K562 (cell line): ENCODE results near the gene PTCRA. TPM values are rescaled to one million over a fixed set of nuclear protein-coding genes. Genes with fewer than 3 reads are reported as not detected.
A peak's percentile ranks its signal among the peaks of the same experiment; 100 is the strongest.

ENCODE experiments used
- ATAC-seq: fragments of 200-7000 bp; cut with Tn5 transposase; 3 replicates; pipeline ENCODE4 v1.9.1; 2020; ENCODE audit warnings: moderate library complexity
- BruUV-seq: library from RNA; stranded (reverse); fragments of 400-500 nt; replicated peaks from 2 replicates; lab custom pipeline; 2021; lab: Mats Ljungman, UMichigan
- CTCF ChIA-PET: fragments of 300-600 bp; formaldehyde crosslinking; extraction: SDS; loops from one replicate; lab custom pipeline; 2021; ENCODE audit warnings: low intra/inter-chr PET ratio; lab: Yijun Ruan, JAX
- POLR2A ChIA-PET: fragments of 300-600, 350-650 bp; sonication (Branson Sonifier 250); formaldehyde crosslinking; extraction: SDS; loops from one replicate; lab custom pipeline; 2021; ENCODE audit warnings: antibody characterized with exemption, inconsistent platforms; lab: Yijun Ruan, JAX
- DNase-seq, 4 experiments: peaks; one replicate each; pipeline versions ENCODE4 v3.0.0 to v3.0.0-alpha.2; 2011 to 2018; ENCODE audit warnings: low spot score in 3 of 4, mixed read lengths in 3 of 4; ENCODE audit errors: extremely low read depth in 1 of 4
- FAIRE-seq: peaks from 2 replicates; lab custom pipeline; 2011; peaks lifted over from hg19 to GRCh38; lab: Jason Lieb, UNC
- H2AFZ ChIP-seq: 2 replicates; pipeline ENCODE4 v1.6.0; 2011; ENCODE audit warnings: low read depth, low read length, control low read depth, inconsistent platforms
- H3K27ac ChIP-seq: fragments of 200-600 bp; 3 replicates; pipeline ENCODE4 v1.8.0; 2011; ENCODE audit warnings: low read depth, mild to moderate bottlenecking, control low read depth, inconsistent platforms, low read length, moderate library complexity, mixed read lengths; ENCODE audit errors: extremely low read depth
- H3K27me3 ChIP-seq, 2 experiments: fragments of 300-600 bp in 1 of 2; 2 replicates in 1 of 2; 3 replicates in 1 of 2; pipeline versions ENCODE4 v1.6.0 to v1.8.0; 2011; ENCODE audit warnings: inconsistent platforms in 2 of 2, low read length in 2 of 2, mild to moderate bottlenecking in 1 of 2, mixed read lengths in 1 of 2, moderate library complexity in 1 of 2; ENCODE audit not compliant: control insufficient read depth in 2 of 2, insufficient read depth in 2 of 2
- H3K36me3 ChIP-seq: fragments of 300-600 bp; 3 replicates; pipeline ENCODE4 v1.8.0; 2011; ENCODE audit warnings: mild to moderate bottlenecking, low read length, inconsistent platforms; ENCODE audit not compliant: control insufficient read depth, insufficient read depth
- H3K4me1 ChIP-seq, 2 experiments: fragments of 200-600 bp in 1 of 2; replicated peaks in 1 of 2; 2 replicates in 1 of 2; 3 replicates in 1 of 2; pipeline versions ENCODE4 v1.5.1 to v1.8.0; 2011; ENCODE audit warnings: inconsistent platforms in 2 of 2, low read length in 2 of 2, mild to moderate bottlenecking in 1 of 2, mixed read lengths in 1 of 2, moderate library complexity in 1 of 2; ENCODE audit not compliant: control insufficient read depth in 2 of 2, insufficient read depth in 2 of 2
- H3K4me2 ChIP-seq: 2 replicates; pipeline ENCODE4 v1.6.1; 2011; ENCODE audit warnings: low read length, control low read depth, inconsistent platforms, mixed read lengths; ENCODE audit not compliant: insufficient read depth
- H3K4me3 ChIP-seq: fragments of 200-600 bp; sonication (generic), shearing (Covaris generic); 2 replicates; pipeline ENCODE4 v1.5.1; 2016; ENCODE audit warnings: control low read depth, inconsistent platforms
- H3K79me2 ChIP-seq: fragments of 200-600 bp; 3 replicates; pipeline ENCODE4 v1.8.0; 2011; ENCODE audit warnings: low read length, inconsistent platforms; ENCODE audit not compliant: control insufficient read depth, insufficient read depth
- H3K9ac ChIP-seq, 2 experiments: 2 replicates each; pipeline versions ENCODE4 v1.6.0 to v1.6.1; 2011; ENCODE audit warnings: low read depth in 2 of 2, low read length in 2 of 2, control low read depth in 1 of 2, inconsistent platforms in 1 of 2, mild to moderate bottlenecking in 1 of 2, mixed read lengths in 1 of 2; ENCODE audit not compliant: insufficient read depth in 1 of 2
- H3K9me1 ChIP-seq: one replicate; pipeline ENCODE4 v1.6.0; 2011; ENCODE audit warnings: inconsistent platforms, mild to moderate bottlenecking, low read length, moderate library complexity; ENCODE audit not compliant: control insufficient read depth, insufficient read depth
- H3K9me3 ChIP-seq: replicated peaks from 2 replicates; pipeline ENCODE4 v1.5.1; 2011; ENCODE audit warnings: low read depth, low read length, inconsistent platforms; ENCODE audit not compliant: control insufficient read depth, insufficient read depth
- H4K20me1 ChIP-seq: replicated peaks from 2 replicates; pipeline ENCODE4 v1.6.1; 2011; ENCODE audit warnings: low read length, inconsistent platforms, mixed read lengths; ENCODE audit not compliant: control insufficient read depth, insufficient read depth
- MBD2 ChIP-seq: sonication (generic); IDR thresholded peaks from 2 replicates; pipeline ENCODE4 v1.6.1; 2016; ENCODE audit warnings: low read depth, borderline replicate concordance
- ZKSCAN8 ChIP-seq: fragments of 200-800 bp; sonication (Bioruptor generic); IDR thresholded peaks from 2 replicates; pipeline ENCODE4 v1.6.1; 2016; ENCODE audit warnings: missing genetic modification characterization, missing compliant biosample characterization
- WGBS: fragments of 100-300 bp; shearing (Covaris generic); methylation state at CpG from one replicate; pipeline ENCODE4 v1.1.6; 2016; ENCODE audit warnings: low coverage, mixed read lengths; ENCODE audit not compliant: insufficient coverage; ENCODE audit errors: missing lambda C conversion rate; 5-methylcytosine and 5-hydroxymethylcytosine counted together
- in situ Hi-C: fragments of 300-500 bp; cut with MboI; formaldehyde crosslinking; loops from 4 replicates; pipeline ENCODE4 v1.15.0; 2018; ENCODE audit warnings: inconsistent platforms, mixed read lengths
- intact Hi-C: fragments of 100-400 bp; cut with micrococcal nuclease; formaldehyde crosslinking; loops from 2 replicates; pipeline ENCODE4 v1.14.2; 2022
- polyA plus RNA-seq, 8 experiments: library from polyadenylated mRNA; depleted of rRNA in 4 of 8; stranded (reverse) in 5 of 8; unstranded in 3 of 8; fragments of >200 nt; fragmentation: Nextera tagmentation in 2 of 8; fragmentation: Illumina TruSeq in 1 of 8; extraction: Ambion mirVana in 2 of 8; extraction: Trizol in 1 of 8; gene quantifications; 2 replicates each; pipeline versions ENCODE4 v1.2.1 to v1.2.3, GENCODE V29; 2011 to 2014; ENCODE audit warnings: inconsistent platforms in 1 of 8, missing spikeins in 1 of 8
- total RNA-seq, 7 experiments: library from RNA; depleted of rRNA in 6 of 7; stranded (reverse); fragments of >200 nt in 6 of 7; fragmentation: Illumina TruSeq in 2 of 7; extraction: Trizol in 2 of 7; gene quantifications; 2 replicates each; pipeline versions ENCODE4 v1.2.1 to v1.2.3, GENCODE V29; 2011 to 2021; ENCODE audit warnings: low replicate concordance in 1 of 7
- TF ChIP-seq, protein P1 (sequence below): IDR thresholded peaks from 3 replicates; pipeline ENCODE4 v1.6.1; 2011; ENCODE audit warnings: borderline replicate concordance, mild to moderate bottlenecking, moderate library complexity; ENCODE audit not compliant: insufficient read length; ENCODE audit errors: extremely low read depth

Gene PTCRA
- total and polyA plus RNA-seq, 9 of the 15 experiments (the other 6 are each of a cell fraction or from before 2014, with no cell fraction given), result 0.21 TPM; not detected in 8

DNA sequence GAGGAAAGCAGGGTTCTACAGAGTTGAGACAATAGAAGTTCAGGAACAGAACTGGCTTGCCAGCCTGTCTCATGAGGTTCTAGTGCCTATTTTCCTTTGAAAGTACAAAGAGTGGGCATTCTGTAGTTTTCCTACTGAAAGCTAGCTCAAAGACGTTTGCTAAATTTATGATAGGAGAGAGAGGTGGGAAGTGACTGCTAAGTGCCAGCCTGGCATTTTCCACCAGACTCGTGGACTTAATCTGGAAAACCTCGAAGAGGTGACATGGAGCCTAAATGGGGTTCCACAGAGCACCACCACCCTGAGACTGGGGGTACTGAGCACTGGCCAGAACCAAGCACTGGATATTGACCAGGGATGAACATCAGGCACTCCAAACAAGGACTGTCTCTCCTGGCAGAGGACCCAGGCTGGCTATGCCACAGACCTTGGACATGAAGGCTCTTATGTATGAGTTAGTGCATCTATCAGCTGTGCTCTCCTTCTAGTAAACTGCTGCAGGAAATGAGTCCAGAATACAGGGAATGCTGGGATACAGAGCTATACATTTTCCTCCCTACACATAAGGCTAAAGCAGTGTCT is 56.0 kb downstream of the PTCRA start:
- TF ChIP-seq ZKSCAN8 (CRISPR knock-in tag) (no peak), MBD2 (0 out of 2 replicates have a peak, but pooled peaks have one; percentile 16)
- TF ChIP-seq, protein P1, sequence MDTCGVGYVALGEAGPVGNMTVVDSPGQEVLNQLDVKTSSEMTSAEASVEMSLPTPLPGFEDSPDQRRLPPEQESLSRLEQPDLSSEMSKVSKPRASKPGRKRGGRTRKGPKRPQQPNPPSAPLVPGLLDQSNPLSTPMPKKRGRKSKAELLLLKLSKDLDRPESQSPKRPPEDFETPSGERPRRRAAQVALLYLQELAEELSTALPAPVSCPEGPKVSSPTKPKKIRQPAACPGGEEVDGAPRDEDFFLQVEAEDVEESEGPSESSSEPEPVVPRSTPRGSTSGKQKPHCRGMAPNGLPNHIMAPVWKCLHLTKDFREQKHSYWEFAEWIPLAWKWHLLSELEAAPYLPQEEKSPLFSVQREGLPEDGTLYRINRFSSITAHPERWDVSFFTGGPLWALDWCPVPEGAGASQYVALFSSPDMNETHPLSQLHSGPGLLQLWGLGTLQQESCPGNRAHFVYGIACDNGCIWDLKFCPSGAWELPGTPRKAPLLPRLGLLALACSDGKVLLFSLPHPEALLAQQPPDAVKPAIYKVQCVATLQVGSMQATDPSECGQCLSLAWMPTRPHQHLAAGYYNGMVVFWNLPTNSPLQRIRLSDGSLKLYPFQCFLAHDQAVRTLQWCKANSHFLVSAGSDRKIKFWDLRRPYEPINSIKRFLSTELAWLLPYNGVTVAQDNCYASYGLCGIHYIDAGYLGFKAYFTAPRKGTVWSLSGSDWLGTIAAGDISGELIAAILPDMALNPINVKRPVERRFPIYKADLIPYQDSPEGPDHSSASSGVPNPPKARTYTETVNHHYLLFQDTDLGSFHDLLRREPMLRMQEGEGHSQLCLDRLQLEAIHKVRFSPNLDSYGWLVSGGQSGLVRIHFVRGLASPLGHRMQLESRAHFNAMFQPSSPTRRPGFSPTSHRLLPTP, result no peak
- peaks cover 55% of the 10 kb centered on the region for H3K36me3 ChIP-seq
- intact Hi-C loops (no loop called here), in situ Hi-C loops (no loop called here)
- no peak overlapping the region for H3K4me3 ChIP-seq
- POLR2A ChIA-PET, result interaction anchor here (0.6 to 1.2 kb wide), 12 partner anchors 8 to 125 kb away, joined by 3 to 6 read pairs (median 3); partner anchors contain the start of genes CUL7 and PPP2R5D
- H3K27me3 ChIP-seq, result no peaks in the 10 kb centered on the region
- BruUV-seq, result no TSS peak
- CTCF ChIA-PET, result no interaction called here
- no peaks in the 10 kb centered on the region for H3K9me1 ChIP-seq
- H3K4me2 ChIP-seq, result no peak overlapping the region
- DNase-seq, result no peak
- H3K4me1 ChIP-seq, result peaks cover 14 to 36% of the 10 kb centered on the region in 2 experiments
- H3K9ac ChIP-seq, result peak overlapping the region; percentile 10 to 33; a peak in 2 of 4 replicates
- H3K79me2 ChIP-seq, result peaks cover 19% of the 10 kb centered on the region
- no peaks in the 10 kb centered on the region for H3K9me3 ChIP-seq
- WGBS, result 51% methylated on average over 3 of the region's 3 CpGs
- no peaks in the 10 kb centered on the region for H4K20me1 ChIP-seq
- no peak for ATAC-seq
- no peak for FAIRE-seq
- H2AFZ ChIP-seq, result peak overlapping the region; percentile 52
- peak overlapping the region; percentile 74 for H3K27ac ChIP-seq
